HG02798 (cell line): ENCODE measurements around the gene VPS16.
"Not testable (repeated sequence)": the region's sequence is repeated elsewhere in the genome, so short reads cannot be mapped to it uniquely, and the experiment has no call there.

ENCODE experiments used
- ATAC-seq: cut with Tn5 transposase; IDR thresholded peaks from one replicate; pipeline ENCODE4 v1.9.1; 2021; ENCODE audit warnings: mild to moderate bottlenecking; ENCODE audit not compliant: unreplicated experiment, poor library complexity

Gene VPS16

GRCh38 chr20:2806351-2806701 lies 34.2 kb upstream of the VPS16 start:
- ATAC-seq = no peak

GRCh38 chr20:2807019-2807418 lies 33.5 kb upstream of the VPS16 start:
- no peak for ATAC-seq

GRCh38 chr20:2807929-2808328 lies 32.6 kb upstream of the VPS16 start:
- ATAC-seq = not testable (repeated sequence)

- ATAC-seq = no peak
Measured at GRCh38 chr20:2809690-2810089, 30.9 kb upstream of the VPS16 start.

GRCh38 chr20:2812189-2812588 lies 28.4 kb upstream of the VPS16 start:
- no peak for ATAC-seq

GRCh38 chr20:2814076-2814475 lies 26.5 kb upstream of the VPS16 start:
- no peak for ATAC-seq

GRCh38 chr20:2814587-2815051 lies 25.9 kb upstream of the VPS16 start, which contains the start of gene C20orf141:
TSS of gene C20orf141 (plus strand) at chr20:2814987. CDS start at chr20:2815185, 198 bp downstream.
- ATAC-seq = no peak

- no peak for ATAC-seq
Measured at GRCh38 chr20:2815242-2815900, 25.2 kb upstream of the VPS16 start.

- ATAC-seq = no peak
Measured at GRCh38 chr20:2816030-2816582, 24.4 kb upstream of the VPS16 start, which contains the start of gene TMEM239. TSS of gene TMEM239 (plus strand) at chr20:2816364. CDS start at chr20:2816555, 191 bp downstream.

GRCh38 chr20:2816583-2817340 lies 23.8 kb upstream of the VPS16 start:
- no peak for ATAC-seq

GRCh38 chr20:2817341-2817726 lies 23.2 kb upstream of the VPS16 start:
- ATAC-seq = no peak

- no peak for ATAC-seq
Measured at GRCh38 chr20:2817891-2818595, 22.5 kb upstream of the VPS16 start.

- no peak for ATAC-seq
Measured at GRCh38 chr20:2820084-2820895, 20.3 kb upstream of the VPS16 start.

- no peak for ATAC-seq
Measured at GRCh38 chr20:2820896-2821869, 19.4 kb upstream of the VPS16 start.

- no peak for ATAC-seq
Measured at GRCh38 chr20:2822073-2822472, 18.5 kb upstream of the VPS16 start.

- ATAC-seq = no peak
Measured at GRCh38 chr20:2825761-2826160, 14.8 kb upstream of the VPS16 start.

GRCh38 chr20:2826655-2827054 lies 13.9 kb upstream of the VPS16 start:
- no peak for ATAC-seq

- no peak for ATAC-seq
Measured at GRCh38 chr20:2829376-2829775, 11.2 kb upstream of the VPS16 start.

- not testable (repeated sequence) for ATAC-seq
Measured at GRCh38 chr20:2831206-2831605, 9.3 kb upstream of the VPS16 start.
